ENCODE measurements around the gene PDE8A. TPM values are rescaled to one million over a fixed set of nuclear protein-coding genes. Genes with fewer than 3 reads are reported as not detected.

PDE8A gene
- total RNA-seq, 5 donors from 2014 or later (not counting 1 experiment from before 2014, with no cell fraction given), result 21.5 to 33.7 (median 25.1) TPM

GRCh38 chr15:85006201-85006600 is 24.5 kb downstream of the PDE8A start:
- POLR2A ChIA-PET, result no interaction called here
- peaks cover 3 to 13% of the 10 kb centered on the region in 2 experiments for H3K4me1 ChIP-seq (ENCODE audit: control insufficient read depth in 1 of 2, extremely low read depth in 1 of 2, insufficient read depth in 2 of 2, low read length in 2 of 2)

GRCh38 chr15:85006655-85007054 is 25.0 kb downstream of the PDE8A start:
- Mint-ChIP-seq H3K9me3 (peaks cover 0 to 2% (median 0%) of the 10 kb centered on the region in 3 donors), H3K4me1 (peaks cover 61 to 75% (median 70%) of the 10 kb centered on the region in 3 donors), H3K4me3 (no peak overlapping the region), H3K27me3 (no peaks in the 10 kb centered on the region), H3K36me3 (peaks cover 3% of the 10 kb centered on the region), H3K27ac (no peak overlapping the region)
- H3K27ac ChIP-seq (ENCODE audit: low read length), result no peak overlapping the region
- DNase-seq (no peak), ATAC-seq (replicated peaks in 1 of 4) (no peak)
- ChIA-PET POLR2A (interaction anchor here in 1 of 2 donors (0.6 kb wide), 1 partner anchor 20 kb away, joined by 7 read pairs; no protein-coding TSS in a partner anchor), CTCF (no interaction called here)
- H3K36me3 ChIP-seq (ENCODE audit: control insufficient read depth in 2 of 2, extremely low read depth in 1 of 2, insufficient read depth in 1 of 2, low read length in 1 of 2), result no peaks in the 10 kb centered on the region
- no peak overlapping the region for H3K4me3 ChIP-seq (ENCODE audit: control insufficient read depth in 1 of 2, extremely low read depth in 1 of 2, low read length in 1 of 2)
- 91% methylated on average over 2 of the region's 3 CpGs for WGBS (ENCODE audit: insufficient coverage)
- no peaks in the 10 kb centered on the region for H3K9me3 ChIP-seq
- H3K27me3 ChIP-seq (replicated peaks in 1 of 2; ENCODE audit: control insufficient read depth in 2 of 2, extremely low read depth in 1 of 2, insufficient read depth in 2 of 2, low read length in 1 of 2), result no peaks in the 10 kb centered on the region
- peaks cover 3 to 13% of the 10 kb centered on the region in 2 experiments for H3K4me1 ChIP-seq (ENCODE audit: control insufficient read depth in 1 of 2, extremely low read depth in 1 of 2, insufficient read depth in 2 of 2, low read length in 2 of 2)

More at GRCh38 chr15:85006201-85006600, 24.5 kb downstream of the PDE8A start:
- ATAC-seq (replicated peaks in 1 of 4) (no peak), DNase-seq (no peak)
- Histone ChIP-seq H3K4me3 (ENCODE audit: control insufficient read depth in 1 of 2, extremely low read depth in 1 of 2, low read length in 1 of 2) (no peak overlapping the region), H3K27me3 (replicated peaks in 1 of 2; ENCODE audit: control insufficient read depth in 2 of 2, extremely low read depth in 1 of 2, insufficient read depth in 2 of 2, low read length in 1 of 2) (no peaks in the 10 kb centered on the region), H3K36me3 (ENCODE audit: control insufficient read depth in 2 of 2, extremely low read depth in 1 of 2, insufficient read depth in 1 of 2, low read length in 1 of 2) (no peaks in the 10 kb centered on the region), H3K27ac (ENCODE audit: low read length) (no peak overlapping the region), H3K9me3 (no peaks in the 10 kb centered on the region)
- H3K27me3 Mint-ChIP-seq, result no peaks in the 10 kb centered on the region
- WGBS (ENCODE audit: insufficient coverage), result no CpG with 5 or more reads among the region's 2 CpGs
- H3K9me3 Mint-ChIP-seq, result peaks cover 0 to 2% (median 0%) of the 10 kb centered on the region in 3 donors
- no peak overlapping the region for H3K27ac Mint-ChIP-seq
- H3K4me1 Mint-ChIP-seq, result peaks cover 64 to 78% (median 74%) of the 10 kb centered on the region in 3 donors
- peaks cover 3% of the 10 kb centered on the region for H3K36me3 Mint-ChIP-seq
- CTCF ChIA-PET, result no interaction called here
- no peak overlapping the region for H3K4me3 Mint-ChIP-seq

DNA sequence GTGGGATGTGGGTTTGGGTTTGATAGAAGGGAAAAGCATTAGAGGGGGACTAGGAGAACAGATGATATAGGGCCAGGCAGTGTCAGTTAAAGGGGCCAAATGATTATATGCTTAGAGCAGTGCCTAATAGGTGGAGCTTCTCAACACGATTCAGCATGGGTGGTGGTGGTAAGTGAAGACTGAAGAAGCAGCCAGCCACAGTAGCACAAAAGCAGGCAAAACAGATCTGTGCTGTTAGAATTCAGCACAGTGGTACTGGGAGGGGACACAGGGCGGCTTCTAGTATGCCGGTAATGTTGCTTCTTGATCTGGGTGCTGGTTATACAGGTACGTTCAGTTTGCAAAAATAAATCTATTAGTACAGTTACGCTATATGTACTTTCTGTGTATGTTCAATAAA is 25.5 kb downstream of the PDE8A start:
- WGBS (ENCODE audit: insufficient coverage), result 80% methylated on average over 3 of the region's 5 CpGs
- ATAC-seq (replicated peaks in 1 of 4) (no peak), DNase-seq (no peak)
- peaks cover 3% of the 10 kb centered on the region for H3K36me3 Mint-ChIP-seq
- peaks cover 3 to 13% of the 10 kb centered on the region in 2 experiments for H3K4me1 ChIP-seq (ENCODE audit: control insufficient read depth in 1 of 2, extremely low read depth in 1 of 2, insufficient read depth in 2 of 2, low read length in 2 of 2)
- POLR2A ChIA-PET, result interaction anchor here (0.6 kb wide), 2 partner anchors 10 to 20 kb away, joined by 6 to 7 read pairs; no protein-coding TSS in a partner anchor
- H3K9me3 ChIP-seq, result no peaks in the 10 kb centered on the region
- no peaks in the 10 kb centered on the region for H3K36me3 ChIP-seq (ENCODE audit: control insufficient read depth in 2 of 2, extremely low read depth in 1 of 2, insufficient read depth in 1 of 2, low read length in 1 of 2)
- H3K4me1 Mint-ChIP-seq, result peaks cover 60 to 70% (median 65%) of the 10 kb centered on the region in 3 donors
- H3K27ac Mint-ChIP-seq, result no peak overlapping the region
- no peak overlapping the region for H3K27ac ChIP-seq (ENCODE audit: low read length)
- H3K27me3 ChIP-seq (replicated peaks in 1 of 2; ENCODE audit: control insufficient read depth in 2 of 2, extremely low read depth in 1 of 2, insufficient read depth in 2 of 2, low read length in 1 of 2), result no peaks in the 10 kb centered on the region
- H3K9me3 Mint-ChIP-seq, result peaks cover 0 to 2% (median 0%) of the 10 kb centered on the region in 3 donors
- H3K4me3 Mint-ChIP-seq, result no peak overlapping the region
- CTCF ChIA-PET, result no interaction called here
- no peak overlapping the region for H3K4me3 ChIP-seq (ENCODE audit: control insufficient read depth in 1 of 2, extremely low read depth in 1 of 2, low read length in 1 of 2)
- H3K27me3 Mint-ChIP-seq, result no peaks in the 10 kb centered on the region

GRCh38 chr15:85007741-85008397 is 26.2 kb downstream of the PDE8A start:
- H3K27me3 ChIP-seq (replicated peaks in 1 of 2; ENCODE audit: control insufficient read depth in 2 of 2, extremely low read depth in 1 of 2, insufficient read depth in 2 of 2, low read length in 1 of 2), result no peaks in the 10 kb centered on the region
- Mint-ChIP-seq H3K27ac (peak overlapping the region in 1 of 2 donors; percentile 23), H3K4me1 (peaks cover 54 to 64% (median 60%) of the 10 kb centered on the region in 3 donors), H3K27me3 (no peaks in the 10 kb centered on the region), H3K36me3 (peaks cover 3% of the 10 kb centered on the region), H3K4me3 (no peak overlapping the region), H3K9me3 (peaks cover 0 to 2% (median 0%) of the 10 kb centered on the region in 3 donors)
- no peak overlapping the region for H3K27ac ChIP-seq (ENCODE audit: low read length)
- 100% methylated on average over 1 of the region's 4 CpGs for WGBS (ENCODE audit: insufficient coverage)
- ChIA-PET POLR2A (interaction anchor here in 1 of 2 donors (0.6 kb wide), 1 partner anchor 320 kb away, joined by 4 read pairs; no protein-coding TSS in a partner anchor), CTCF (interaction anchor here in 1 of 2 donors (0.7 to 0.9 kb wide), 2 partner anchors 14 to 57 kb away, joined by 3 read pairs; no protein-coding TSS in a partner anchor)
- no peaks in the 10 kb centered on the region for H3K9me3 ChIP-seq
- ATAC-seq (replicated peaks in 1 of 4) (no peak), DNase-seq (no peak)
- H3K4me3 ChIP-seq (ENCODE audit: control insufficient read depth in 1 of 2, extremely low read depth in 1 of 2, low read length in 1 of 2), result no peak overlapping the region
- H3K36me3 ChIP-seq (ENCODE audit: control insufficient read depth in 2 of 2, extremely low read depth in 1 of 2, insufficient read depth in 1 of 2, low read length in 1 of 2), result no peaks in the 10 kb centered on the region
- peaks cover 0 to 7% of the 10 kb centered on the region in 2 experiments for H3K4me1 ChIP-seq (ENCODE audit: control insufficient read depth in 1 of 2, extremely low read depth in 1 of 2, insufficient read depth in 2 of 2, low read length in 2 of 2)

DNA sequence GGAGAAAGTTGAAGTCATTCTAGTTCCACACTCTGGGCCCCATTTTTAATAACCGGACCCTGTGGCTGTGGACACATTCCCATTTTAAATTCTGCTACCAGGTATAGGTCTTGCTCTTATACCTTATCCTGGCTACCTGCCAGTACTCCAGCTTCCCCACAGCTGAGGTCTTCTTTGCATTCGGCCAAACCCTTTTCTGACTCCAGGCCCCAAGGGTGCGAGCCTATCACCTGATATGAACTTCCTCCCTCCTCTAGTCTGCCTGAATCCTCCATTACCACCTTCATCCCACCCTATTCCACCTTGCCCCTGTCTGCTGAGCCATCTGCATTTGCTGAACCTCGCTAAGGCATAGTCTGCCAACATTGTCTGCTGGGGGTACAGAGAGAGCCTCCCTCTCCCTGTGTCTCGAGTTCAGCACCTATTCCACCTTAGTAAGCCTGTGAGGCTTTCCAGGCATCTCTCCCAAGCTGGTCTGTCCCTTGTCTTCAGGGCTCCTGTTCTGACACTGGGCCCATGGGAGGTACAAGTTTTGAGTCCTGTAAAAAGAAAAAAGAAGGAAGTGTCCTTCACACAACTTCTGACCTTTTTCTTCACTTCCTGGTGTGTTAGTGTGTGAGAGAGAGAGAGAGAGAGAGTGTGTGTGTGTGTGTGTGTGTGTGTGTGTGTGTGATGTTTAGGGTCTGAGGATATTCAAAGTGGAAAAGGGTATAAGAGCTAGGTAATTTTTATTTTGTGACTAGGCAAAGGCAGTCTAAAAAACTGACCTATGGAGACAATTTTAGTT is 27.0 kb downstream of the PDE8A start:
- Histone ChIP-seq H3K27me3 (replicated peaks in 1 of 2; ENCODE audit: control insufficient read depth in 2 of 2, extremely low read depth in 1 of 2, insufficient read depth in 2 of 2, low read length in 1 of 2) (no peaks in the 10 kb centered on the region), H3K9me3 (no peaks in the 10 kb centered on the region), H3K36me3 (ENCODE audit: control insufficient read depth in 2 of 2, extremely low read depth in 1 of 2, insufficient read depth in 1 of 2, low read length in 1 of 2) (no peaks in the 10 kb centered on the region), H3K4me3 (ENCODE audit: control insufficient read depth in 1 of 2, extremely low read depth in 1 of 2, low read length in 1 of 2) (no peak overlapping the region), H3K4me1 (ENCODE audit: control insufficient read depth in 1 of 2, extremely low read depth in 1 of 2, insufficient read depth in 2 of 2, low read length in 2 of 2) (peaks cover 0 to 7% of the 10 kb centered on the region in 2 experiments), H3K27ac (ENCODE audit: low read length) (no peak overlapping the region)
- WGBS (ENCODE audit: insufficient coverage), result 89% methylated on average over 3 of the region's 5 CpGs
- no peak for DNase-seq
- Mint-ChIP-seq H3K4me1 (peaks cover 51 to 59% (median 55%) of the 10 kb centered on the region in 3 donors), H3K27ac (no peak overlapping the region), H3K4me3 (no peak overlapping the region), H3K9me3 (peaks cover 0 to 2% (median 0%) of the 10 kb centered on the region in 3 donors), H3K36me3 (peaks cover 3% of the 10 kb centered on the region), H3K27me3 (no peaks in the 10 kb centered on the region)
- ChIA-PET POLR2A (interaction anchor here in 1 of 2 donors (0.6 kb wide), 1 partner anchor 321 kb away, joined by 4 read pairs; no protein-coding TSS in a partner anchor), CTCF (interaction anchor here in 1 of 2 donors (0.7 to 0.9 kb wide), 2 partner anchors 13 to 58 kb away, joined by 3 read pairs; no protein-coding TSS in a partner anchor)
- ATAC-seq (replicated peaks in 1 of 4), result no peak

DNA sequence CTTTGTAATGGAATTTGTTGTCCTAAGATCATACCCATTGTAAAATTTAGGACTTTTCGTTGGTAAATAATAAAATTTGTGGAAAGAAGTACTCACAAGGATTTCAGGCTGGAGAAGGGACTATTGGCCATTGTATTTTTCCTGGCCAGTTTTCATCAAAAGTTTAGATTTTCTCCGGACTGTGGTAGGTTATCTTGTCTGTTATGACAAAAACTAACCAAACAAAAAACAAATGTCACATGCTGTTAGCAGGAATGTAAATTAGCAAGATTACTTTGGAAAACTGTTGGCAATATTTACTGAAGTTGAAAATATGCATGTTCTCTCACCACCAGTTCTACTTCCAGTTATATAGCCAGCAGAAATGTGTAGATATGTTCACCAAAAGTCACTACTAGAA is 27.8 kb downstream of the PDE8A start:
- CTCF ChIA-PET, result interaction anchor here in 1 of 2 donors (0.6 kb wide), 1 partner anchor 381 kb away, joined by 3 read pairs; no protein-coding TSS in a partner anchor
- Histone ChIP-seq H3K4me1 (ENCODE audit: control insufficient read depth in 1 of 2, extremely low read depth in 1 of 2, insufficient read depth in 2 of 2, low read length in 2 of 2) (peaks cover 0 to 7% of the 10 kb centered on the region in 2 experiments), H3K4me3 (ENCODE audit: control insufficient read depth in 1 of 2, extremely low read depth in 1 of 2, low read length in 1 of 2) (no peak overlapping the region), H3K36me3 (ENCODE audit: control insufficient read depth in 2 of 2, extremely low read depth in 1 of 2, insufficient read depth in 1 of 2, low read length in 1 of 2) (no peaks in the 10 kb centered on the region), H3K27me3 (replicated peaks in 1 of 2; ENCODE audit: control insufficient read depth in 2 of 2, extremely low read depth in 1 of 2, insufficient read depth in 2 of 2, low read length in 1 of 2) (no peaks in the 10 kb centered on the region), H3K9me3 (no peaks in the 10 kb centered on the region), H3K27ac (ENCODE audit: low read length) (no peak overlapping the region)
- Mint-ChIP-seq H3K4me1 (peaks cover 54 to 57% (median 54%) of the 10 kb centered on the region in 3 donors), H3K9me3 (peaks cover 0 to 2% (median 0%) of the 10 kb centered on the region in 3 donors), H3K4me3 (no peak overlapping the region), H3K27ac (no peak overlapping the region), H3K36me3 (peaks cover 3% of the 10 kb centered on the region), H3K27me3 (no peaks in the 10 kb centered on the region)
- WGBS (ENCODE audit: insufficient coverage), result no CpG with 5 or more reads among the region's 2 CpGs
- no peak for DNase-seq
- ATAC-seq (replicated peaks in 1 of 4), result no peak
- POLR2A ChIA-PET, result no interaction called here

Data from T-cell (primary cell).